ENCODE measurements around the gene CPTP.

CPTP gene

GRCh38 chr1:1320666-1321448 is 3.7 kb upstream of the CPTP start:
- no peak for DNase-seq

GRCh38 chr1:1321477-1321876 is 3.1 kb upstream of the CPTP start:
- no peak for DNase-seq

GRCh38 chr1:1322418-1322817 is 2.2 kb upstream of the CPTP start:
- no peak for DNase-seq

GRCh38 chr1:1322952-1323351 is 1.6 kb upstream of the CPTP start:
- DNase-seq: no peak

GRCh38 chr1:1324084-1324523 is 498 bp upstream of the CPTP start:
- DNase-seq: no peak

GRCh38 chr1:1325288-1326074 is 879 bp downstream of the CPTP start:
- no peak for DNase-seq

GRCh38 chr1:1326075-1326605 is 1.5 kb downstream of the CPTP start:
- DNase-seq: no peak

- DNase-seq: no peak
Observed at GRCh38 chr1:1327291-1327690, 2.7 kb downstream of the CPTP start.

GRCh38 chr1:1328254-1328653 is 3.7 kb downstream of the CPTP start:
- DNase-seq: no peak

GRCh38 chr1:1329304-1330210 is 5.0 kb downstream of the CPTP start:
- no peak for DNase-seq

GRCh38 chr1:1330366-1331067 is 5.9 kb downstream of the CPTP start:
- no peak for DNase-seq

GRCh38 chr1:1331068-1331965 is 6.7 kb downstream of the CPTP start, which contains the start of gene TAS1R3:
TAS1R3 (plus strand) TSS chr1:1331280; CDS start chr1:1331346, 66 bp downstream.
- no peak for DNase-seq

- DNase-seq: no peak
Observed at GRCh38 chr1:1332031-1332755, 7.6 kb downstream of the CPTP start.

- no peak for DNase-seq
Observed at GRCh38 chr1:1332774-1333480, 8.3 kb downstream of the CPTP start.

- no peak for DNase-seq
Observed at GRCh38 chr1:1333551-1334241, 9.1 kb downstream of the CPTP start.

GRCh38 chr1:1334835-1335234 is 10.2 kb downstream of the CPTP start:
- no peak for DNase-seq

GRCh38 chr1:1335283-1335682 is 10.7 kb downstream of the CPTP start:
- no peak for DNase-seq

GRCh38 chr1:1335792-1336248 is 11.2 kb downstream of the CPTP start:
- no peak for DNase-seq

GRCh38 chr1:1336446-1336845 is 11.8 kb downstream of the CPTP start:
- no peak for DNase-seq
